Psoas muscle (tissue), 8 donors: ENCODE data around the gene VGLL3. TPM values are rescaled to one million over a fixed set of nuclear protein-coding genes. Genes with fewer than 3 reads are reported as not detected.

Source experiments
- ATAC-seq, 4 donors: fragments of 200-7000 bp; cut with Tn5 transposase; one replicate each; pipeline ENCODE4 v1.9.1; 2020; ENCODE audit warnings: moderate library complexity in 3 of 4, mild to moderate bottlenecking in 2 of 4
- DNase-seq, 2 donors: peaks; one replicate each; pipeline ENCODE4 v3.0.0-alpha.2; 2020
- H3K27ac ChIP-seq: fragments of 200-600 bp; one replicate; pipeline ENCODE4 v1.8.0; 2022
- H3K27me3 ChIP-seq, 3 donors: fragments of 200-600 bp in 1 of 3; one replicate each; pipeline versions ENCODE4 v1.6.1 to v1.8.0; 2013 to 2022; ENCODE audit warnings: low read length in 2 of 3, mild to moderate bottlenecking in 2 of 3, moderate library complexity in 1 of 3; ENCODE audit not compliant: insufficient read depth in 3 of 3
- H3K36me3 ChIP-seq, 2 donors: fragments of 200-600 bp in 1 of 2; one replicate each; pipeline versions ENCODE4 v1.6.1 to v1.8.0; 2013 to 2022; ENCODE audit warnings: low read depth in 1 of 2, mild to moderate bottlenecking in 1 of 2, moderate library complexity in 1 of 2; ENCODE audit not compliant: insufficient read depth in 1 of 2
- H3K4me1 ChIP-seq: fragments of 200-600 bp; one replicate; pipeline ENCODE4 v1.8.0; 2022
- H3K4me3 ChIP-seq: fragments of 200-600 bp; one replicate; pipeline ENCODE4 v1.8.0; 2022; ENCODE audit warnings: mild to moderate bottlenecking
- H3K9me3 ChIP-seq: fragments of 200-600 bp; one replicate; pipeline ENCODE4 v1.8.0; 2022
- CTCF ChIP-seq: fragments of 200-600 bp; IDR thresholded peaks from one replicate; pipeline ENCODE4 v1.8.0; 2022; ENCODE audit warnings: antibody characterized with exemption
- WGBS, 3 donors: extraction: QIAGEN DNeasy Blood & Tissue Kit; methylation state at CpG; one replicate each; pipeline versions ENCODE4 v1.1.6 to v1.1.7; 2013; 5-methylcytosine and 5-hydroxymethylcytosine counted together
- intact Hi-C, 2 donors: fragments of 100-400 bp; cut with DNase I; formaldehyde crosslinking; loops; one replicate each; pipeline versions ENCODE4 v1.11.0 to v1.14.2; 2022
- long read RNA-seq, 2 donors: library from polyadenylated mRNA; unstranded; transcript quantifications; one replicate each; pipeline ENCODE4 v2.0.0, GENCODE V29; 2021
- polyA plus RNA-seq, 3 donors: library from polyadenylated mRNA; stranded (reverse); fragments of 200-250 nt; gene quantifications; one replicate each; pipeline ENCODE4 v1.2.3, GENCODE V29; 2013
- total RNA-seq, 4 donors: library from RNA; stranded (reverse); fragmentation: NEBNext Ultra II Directional in 2 of 4; extraction: Animal tissue kit (Norgen Biotek cat#: 25700) in 2 of 4; gene quantifications; one replicate each; pipeline versions ENCODE4 v1.2.1 to v1.2.4, GENCODE V29; 2021 to 2023
- donor health status: healthy with polysubstance abuse.
- donor health status: DM: no; HTN: no; CAD: no; lungs with moderate emphysema.
- donor health status: Bipolar disorder and iron deficiency.
- donor health status: healthy.
- donor health status: DM: yes; HTN: yes; CAD: no.
- donor health status: DM: no; HTN: no; CAD: no.
- donor health status: DM: no; HTN: no; CAD: no.
- donor health status: DM: yes; HTN: yes; CAD: no.

Gene VGLL3
- total RNA-seq (10 to 100 TPM in 3 of 4 donors, 1 to 10 TPM in 1; 3.2 to 15.1 (median 11.8) TPM), polyA plus RNA-seq (1 to 10 TPM; 1.2 to 1.6 (median 1.2) TPM)
- long read RNA-seq, donor 1, partial matches to known transcripts, result 0 of 1 reads
- long read RNA-seq, donor 1, other reads (novel, unspliced or antisense), result 1 of 1 reads
- long read RNA-seq, donor 2, partial matches to known transcripts, result 2 of 3 reads
- long read RNA-seq, donor 2, other reads (novel, unspliced or antisense), result 1 of 3 reads

- peak; percentile 70 to 83 (median 81) for ATAC-seq
- Histone ChIP-seq H3K27ac (peak within 1 kb of the TSS; percentile 69), H3K9me3 (no peaks in the 10 kb centered on the region), H3K36me3 (no peaks in the 10 kb centered on the region), H3K27me3 (peaks cover 0 to 28% (median 0%) of the 10 kb centered on the region in 3 donors), H3K4me3 (peak within 1 kb of the TSS; percentile 71), H3K4me1 (no peaks in the 10 kb centered on the region)
- TF ChIP-seq CTCF, result no peak
- 0 to 1% (median 0%) methylated on average over 47 to 77 of the region's 77 CpGs for WGBS, 3 donors
- intact Hi-C loops, result loop anchor here in 1 of 2 donors (5.0 to 10.0 kb wide), 2 partner anchors 96 to 174 kb away; no protein-coding TSS in a partner anchor
- peak; percentile 76 to 77 for DNase-seq
These were observed at the start of gene VGLL3 for GRCh38 chr3:86990734-86991481. Gene VGLL3 (minus strand): TSS chr3:86991149. CDS start chr3:86990743, 406 bp downstream.

- intact Hi-C loops, result no loop called here
These were observed 46.7 kb upstream of the VGLL3 start for GRCh38 chr3:87037652-87038051.

GRCh38 chr3:87036671-87037070 is 45.7 kb upstream of the VGLL3 start:
- Histone ChIP-seq H3K4me3 (no peak overlapping the region), H3K9me3 (no peaks in the 10 kb centered on the region), H3K36me3 (no peaks in the 10 kb centered on the region), H3K27me3 (no peaks in the 10 kb centered on the region), H3K4me1 (no peaks in the 10 kb centered on the region), H3K27ac (no peak overlapping the region)
- intact Hi-C loops, result no loop called here
- 92 to 95% (median 92%) methylated on average over 6 of the region's 6 CpGs for WGBS, 3 donors
- DNase-seq (no peak), ATAC-seq (no peak)
- no peak for TF ChIP-seq CTCF

More at GRCh38 chr3:87037652-87038051, 46.7 kb upstream of the VGLL3 start:
- no peaks in the 10 kb centered on the region for H3K4me1 ChIP-seq
- H3K4me3 ChIP-seq, result no peak overlapping the region
- ATAC-seq (no peak), DNase-seq (no peak)
- WGBS, 3 donors, result 77 to 92% (median 84%) methylated on average over 3 of the region's 3 CpGs
- no peaks in the 10 kb centered on the region for H3K9me3 ChIP-seq
- no peak for TF ChIP-seq CTCF
- no peak overlapping the region for H3K27ac ChIP-seq
- H3K36me3 ChIP-seq, result no peaks in the 10 kb centered on the region
- no peaks in the 10 kb centered on the region for H3K27me3 ChIP-seq

- no peak for TF ChIP-seq CTCF
- H3K27ac ChIP-seq, result no peak overlapping the region
- H3K4me3 ChIP-seq, result no peak overlapping the region
- no peaks in the 10 kb centered on the region for H3K4me1 ChIP-seq
- DNase-seq, result no peak
- no peaks in the 10 kb centered on the region for H3K27me3 ChIP-seq
- H3K36me3 ChIP-seq, result no peaks in the 10 kb centered on the region
- ATAC-seq, result no peak
- no peaks in the 10 kb centered on the region for H3K9me3 ChIP-seq
- intact Hi-C loops, result no loop called here
- 85 to 89% (median 87%) methylated on average over 3 of the region's 3 CpGs for WGBS, 3 donors
These were observed 44.4 kb upstream of the VGLL3 start for GRCh38 chr3:87035339-87035738.
